Body of pancreas (tissue), 4 donors: ENCODE measurements around the gene DDX39A. TPM values are rescaled to one million over a fixed set of nuclear protein-coding genes. Genes with fewer than 3 reads are reported as not detected.
A peak's percentile ranks its signal among the peaks of the same experiment; 100 is the strongest.
"Not testable (repeated sequence)": the region's sequence is repeated elsewhere in the genome, so short reads cannot be mapped to it uniquely, and the experiment has no call there.

Experiments
- ATAC-seq: fragments of 150-250 bp; one replicate; pipeline ENCODE4 v1.9.1; 2016
- DNase-seq, 4 donors: peaks; one replicate each; pipeline ENCODE4 v3.0.0-alpha.2; 2019
- H3K27ac ChIP-seq, 4 donors: fragments of 200-600 bp; sonication (generic); 1 replicate in 3 of 4; 2 replicates in 1 of 4; pipeline versions ENCODE4 v1.5.1 to v1.6.1; 2016 to 2019; ENCODE audit warnings: mild to moderate bottlenecking in 1 of 4, mixed read lengths in 1 of 4, moderate library complexity in 1 of 4
- H3K27me3 ChIP-seq, 2 donors: fragments of 200-600 bp; sonication (generic); one replicate each; pipeline ENCODE4 v1.6.0; 2016; ENCODE audit warnings: mild to moderate bottlenecking in 1 of 2
- H3K36me3 ChIP-seq, 2 donors: fragments of 200-600 bp; sonication (generic); replicated peaks in 1 of 2; 2 replicates each; pipeline ENCODE4 v1.5.1; 2016; ENCODE audit warnings: low read depth in 2 of 2; ENCODE audit not compliant: insufficient read depth in 1 of 2
- H3K4me1 ChIP-seq: fragments of 200-600 bp; sonication (generic); one replicate; pipeline ENCODE4 v1.6.0; 2016
- H3K4me3 ChIP-seq, 2 donors: fragments of 200-600 bp; sonication (generic); 1 replicate in 1 of 2; 2 replicates in 1 of 2; pipeline ENCODE4 v1.5.1; 2016 to 2019
- H3K9me3 ChIP-seq, 3 donors: fragments of 200-600 bp; sonication (generic); 1 replicate in 2 of 3; 2 replicates in 1 of 3; pipeline ENCODE4 v1.5.1; 2016
- CTCF ChIP-seq, 7 experiments: fragments of 450-650 bp in 4 of 7; fragments of 200-600 bp in 3 of 7; sonication (generic) in 3 of 7; IDR thresholded peaks; one replicate each; pipeline ENCODE4 v1.5.1; 2016 to 2019; ENCODE audit warnings: antibody characterized with exemption in 7 of 7
- POLR2A ChIP-seq, 3 donors: fragments of 450-650 bp; IDR thresholded peaks; one replicate each; pipeline ENCODE4 v1.6.1; 2016; ENCODE audit warnings: antibody characterized with exemption in 3 of 3, mild to moderate bottlenecking in 2 of 3
- WGBS, 2 donors: methylation state at CpG; one replicate each; pipeline ENCODE4 v1.1.5; 2017; 5-methylcytosine and 5-hydroxymethylcytosine counted together
- intact Hi-C: fragments of 100-400 bp; cut with DNase I; formaldehyde crosslinking; loops from one replicate; pipeline ENCODE4 v1.15.1; 2023
- total RNA-seq, 2 donors: library from RNA; depleted of rRNA; stranded (reverse); fragments of >200 nt; gene quantifications; one replicate each; pipeline ENCODE4 v1.1.0, GENCODE V29; 2016

DDX39A gene
- total RNA-seq, 2 donors from 2014 or later: 32.4 to 86.7 TPM

GRCh38 chr19:14378890-14379289 is 40.3 kb downstream of the DDX39A start:
- H3K36me3 ChIP-seq: no peaks in the 10 kb centered on the region
- H3K27me3 ChIP-seq: no peaks in the 10 kb centered on the region
- no peak overlapping the region for H3K4me3 ChIP-seq
- no peak overlapping the region for H3K27ac ChIP-seq
- no peak for ATAC-seq
- 60 to 74% methylated on average over 4 of the region's 4 CpGs for WGBS, 2 donors
- TF ChIP-seq POLR2A (IDR thresholded peaks at IDR 0.05) (no peak), CTCF (IDR thresholded peaks at IDR 0.05) (no peak)
- H3K4me1 ChIP-seq: peaks cover 32% of the 10 kb centered on the region
- H3K9me3 ChIP-seq: no peaks in the 10 kb centered on the region
- intact Hi-C loops: no loop called here
- DNase-seq: no peak

DNA sequence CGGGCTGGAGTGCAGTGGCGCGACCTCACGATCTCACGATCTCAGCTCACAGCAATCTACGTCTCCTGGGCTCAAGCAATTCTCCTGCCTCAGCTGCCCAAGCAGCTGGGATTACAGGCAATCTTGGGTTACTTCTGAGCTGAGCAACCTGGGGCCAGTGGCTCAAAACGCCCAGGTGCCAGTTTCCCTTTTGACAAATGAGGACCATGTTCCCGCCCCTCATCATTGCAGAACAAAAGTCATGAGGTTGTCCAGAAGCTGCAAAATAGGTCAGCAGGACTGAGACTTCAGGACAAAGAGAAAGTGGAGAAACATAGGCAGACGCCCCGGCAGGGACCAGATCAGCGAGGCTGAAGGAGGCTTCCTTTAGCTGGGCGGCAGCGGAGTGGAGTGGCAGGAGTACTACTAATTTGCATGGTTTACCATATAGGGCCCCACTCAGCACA is 41.2 kb downstream of the DDX39A start:
- TF ChIP-seq CTCF (IDR thresholded peaks at IDR 0.05) (no peak), POLR2A (IDR thresholded peaks at IDR 0.05) (no peak)
- ATAC-seq (no peak), DNase-seq (no peak)
- 65 to 80% methylated on average over 12 to 13 of the region's 13 CpGs for WGBS, 2 donors
- Histone ChIP-seq H3K27ac (no peak overlapping the region), H3K27me3 (no peaks in the 10 kb centered on the region), H3K4me1 (peaks cover 22% of the 10 kb centered on the region), H3K4me3 (no peak overlapping the region), H3K36me3 (no peaks in the 10 kb centered on the region), H3K9me3 (no peaks in the 10 kb centered on the region)
- intact Hi-C loops: no loop called here

DNA sequence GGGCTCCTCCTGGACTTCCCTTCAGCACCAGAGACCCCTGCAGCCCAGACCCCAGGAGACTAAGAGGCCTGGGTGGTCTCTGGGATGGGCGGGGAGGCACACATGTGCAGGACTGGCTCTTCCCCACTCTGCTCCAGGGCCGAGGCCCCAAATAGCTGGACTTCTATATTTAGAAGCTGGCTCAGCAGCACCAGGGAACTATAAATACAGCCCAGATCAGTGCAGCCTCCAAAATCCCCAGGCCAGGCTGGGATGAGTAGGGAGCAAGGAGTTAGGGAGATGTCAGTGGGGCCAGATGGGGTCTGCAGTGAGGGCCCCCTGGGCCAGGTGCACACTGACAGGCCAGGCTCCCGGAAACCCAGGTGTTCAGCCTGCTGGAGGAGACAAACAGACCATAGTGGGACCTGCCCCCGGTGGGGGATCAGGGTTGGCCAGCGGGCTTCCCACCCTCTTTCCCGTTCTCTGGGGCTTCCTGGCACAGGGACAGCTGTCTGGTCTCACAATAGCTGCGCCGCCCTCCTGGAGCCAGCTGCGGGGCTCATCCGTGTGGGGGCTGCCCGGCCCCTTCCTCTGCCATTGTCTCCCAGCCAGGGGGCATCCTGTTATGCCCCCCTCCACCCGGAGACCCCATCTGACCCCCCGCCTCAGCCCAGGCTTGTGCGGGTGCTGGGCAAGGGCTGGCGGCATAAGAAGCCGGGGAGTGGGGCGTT is 43.4 kb downstream of the DDX39A start:
- no peaks in the 10 kb centered on the region for H3K9me3 ChIP-seq
- TF ChIP-seq CTCF (IDR thresholded peaks at IDR 0.05) (no peak), POLR2A (IDR thresholded peaks at IDR 0.05) (no peak)
- no peak overlapping the region for H3K4me3 ChIP-seq
- H3K27me3 ChIP-seq: no peaks in the 10 kb centered on the region
- DNase-seq (no peak), ATAC-seq (no peak)
- intact Hi-C loops: no loop called here
- 46 to 63% methylated on average over 7 to 15 of the region's 17 CpGs for WGBS, 2 donors
- H3K4me1 ChIP-seq: peaks cover 6% of the 10 kb centered on the region
- H3K36me3 ChIP-seq: no peaks in the 10 kb centered on the region
- peak overlapping the region in 1 of 4 donors; percentile 72 for H3K27ac ChIP-seq

DNA sequence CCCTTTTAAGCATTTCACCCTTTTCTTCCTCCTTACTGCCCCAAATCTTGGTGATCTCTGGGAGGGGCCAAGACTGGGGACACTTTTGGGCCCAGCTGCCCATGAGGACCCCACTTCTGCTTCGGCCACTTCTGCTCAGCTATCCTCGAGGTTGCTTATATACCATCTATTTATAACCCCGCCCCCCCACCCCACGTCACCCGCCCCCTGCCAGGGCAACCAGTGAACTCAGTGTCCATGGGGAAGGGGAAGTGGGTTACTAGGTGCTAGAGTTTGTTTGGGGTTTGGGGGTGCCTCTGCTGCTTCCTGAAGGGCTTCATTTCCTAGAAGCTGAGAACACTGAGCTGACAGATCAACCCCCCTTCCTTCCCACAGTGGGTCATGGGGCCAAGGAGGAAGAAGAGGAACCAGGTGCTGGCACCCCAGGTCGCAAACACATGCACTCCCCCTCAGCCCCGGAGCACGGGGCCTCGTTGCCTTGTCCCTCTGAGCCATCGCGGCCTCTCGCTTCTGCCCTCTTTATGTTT is 44.0 kb downstream of the DDX39A start:
- H3K4me3 ChIP-seq: no peak overlapping the region
- 37 to 46% methylated on average over 6 to 11 of the region's 12 CpGs for WGBS, 2 donors
- DNase-seq (peak in 3 of 4 donors; percentile 20 to 73 (median 27)), ATAC-seq (no peak)
- H3K27ac ChIP-seq: peak overlapping the region in 1 of 4 donors; percentile 72
- H3K36me3 ChIP-seq: no peaks in the 10 kb centered on the region
- intact Hi-C loops: no loop called here
- H3K27me3 ChIP-seq: no peaks in the 10 kb centered on the region
- H3K4me1 ChIP-seq: no peaks in the 10 kb centered on the region
- H3K9me3 ChIP-seq: no peaks in the 10 kb centered on the region
- TF ChIP-seq POLR2A (IDR thresholded peaks at IDR 0.05) (no peak), CTCF (IDR thresholded peaks at IDR 0.05) (no peak)

- intact Hi-C loops, ATAC-seq: not testable (repeated sequence)
- H3K27ac ChIP-seq: peak overlapping the region in 1 of 4 donors; percentile 56
Observed at GRCh38 chr19:14374313-14374712, 44.8 kb downstream of the DDX39A start.

DNA sequence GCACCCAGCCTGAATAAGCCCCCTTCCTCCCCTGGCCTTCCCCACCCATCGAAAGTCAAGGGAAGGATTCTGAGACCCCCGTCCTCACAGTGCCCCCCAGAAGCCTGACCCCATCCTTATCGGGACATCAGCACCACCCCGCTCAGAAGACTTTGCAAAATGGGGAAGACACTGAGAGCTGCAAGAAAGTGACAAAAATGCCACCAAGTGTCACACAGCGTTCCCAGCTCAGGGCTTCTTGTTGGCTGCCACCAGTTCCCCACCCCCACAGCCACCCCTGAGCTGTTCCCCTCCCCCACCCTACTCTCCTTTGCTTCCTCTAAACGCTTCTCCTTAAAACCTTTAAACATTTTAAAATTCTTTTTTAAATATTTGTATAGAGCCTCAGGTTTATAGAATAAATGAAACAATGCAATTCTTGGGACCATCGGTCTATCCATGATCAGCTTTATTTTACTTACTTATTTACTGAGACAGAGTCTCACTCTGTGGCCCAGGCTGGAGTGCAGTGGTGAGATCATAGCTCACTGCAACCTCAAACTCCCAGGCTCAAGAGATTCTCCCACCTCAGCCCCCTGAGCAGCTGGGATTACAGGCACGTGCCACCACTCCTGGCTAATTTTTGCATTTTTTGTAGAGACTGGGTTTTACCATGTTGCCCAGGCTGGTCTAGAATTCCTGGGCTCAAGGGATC is 46.6 kb downstream of the DDX39A start:
- H3K4me1 ChIP-seq, H3K36me3 ChIP-seq, DNase-seq, H3K9me3 ChIP-seq, H3K4me3 ChIP-seq, ATAC-seq, intact Hi-C loops, H3K27me3 ChIP-seq: not testable (repeated sequence)
- WGBS, 2 donors: 51 to 53% methylated on average over 4 to 8 of the region's 8 CpGs
- H3K27ac ChIP-seq: peak overlapping the region in 1 of 4 donors; percentile 5

More at GRCh38 chr19:14374313-14374712, 44.8 kb downstream of the DDX39A start:
- WGBS, 2 donors: 74 to 93% methylated on average over 9 of the region's 9 CpGs
- not testable (repeated sequence) for H3K27me3 ChIP-seq, H3K36me3 ChIP-seq, H3K4me3 ChIP-seq, H3K9me3 ChIP-seq, DNase-seq, H3K4me1 ChIP-seq
